GM18907 (cell line): ENCODE data around the gene NEK6.

ENCODE experiments used
- ATAC-seq: cut with Tn5 transposase; IDR thresholded peaks from one replicate; pipeline ENCODE4 v1.9.1; 2021; ENCODE audit warnings: mild to moderate bottlenecking, moderate library complexity; ENCODE audit not compliant: unreplicated experiment

Gene NEK6

GRCh38 chr9:124293718-124294506, 36.2 kb downstream of the NEK6 start:
- ATAC-seq, result no peak

- ATAC-seq, result no peak
Observed at GRCh38 chr9:124295159-124295794, 37.5 kb downstream of the NEK6 start.

DNA sequence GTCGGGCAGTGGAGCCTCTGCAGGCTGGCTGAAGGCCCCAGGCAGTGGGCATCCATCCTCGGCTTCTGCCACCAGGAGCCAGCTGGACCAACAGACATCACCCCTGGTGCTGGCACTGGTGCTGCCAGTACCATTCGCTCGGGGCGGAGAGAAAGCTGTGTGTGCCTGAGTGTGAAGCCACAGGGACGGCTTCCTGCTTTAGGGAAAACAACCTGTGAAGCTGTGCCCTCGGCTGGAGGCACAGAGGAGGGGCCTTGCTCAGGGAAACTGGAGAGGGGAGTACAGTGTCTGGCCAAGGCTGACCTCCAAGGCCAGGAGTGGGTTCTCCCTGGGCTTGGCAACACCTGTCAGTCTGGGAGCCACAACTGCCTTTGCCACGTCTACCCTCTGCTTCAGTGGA, 38.3 kb downstream of the NEK6 start:
- no peak for ATAC-seq

GRCh38 chr9:124296796-124297550, 39.2 kb downstream of the NEK6 start:
- ATAC-seq, result no peak

- no peak for ATAC-seq
Observed at GRCh38 chr9:124297551-124297901, 39.8 kb downstream of the NEK6 start.

DNA sequence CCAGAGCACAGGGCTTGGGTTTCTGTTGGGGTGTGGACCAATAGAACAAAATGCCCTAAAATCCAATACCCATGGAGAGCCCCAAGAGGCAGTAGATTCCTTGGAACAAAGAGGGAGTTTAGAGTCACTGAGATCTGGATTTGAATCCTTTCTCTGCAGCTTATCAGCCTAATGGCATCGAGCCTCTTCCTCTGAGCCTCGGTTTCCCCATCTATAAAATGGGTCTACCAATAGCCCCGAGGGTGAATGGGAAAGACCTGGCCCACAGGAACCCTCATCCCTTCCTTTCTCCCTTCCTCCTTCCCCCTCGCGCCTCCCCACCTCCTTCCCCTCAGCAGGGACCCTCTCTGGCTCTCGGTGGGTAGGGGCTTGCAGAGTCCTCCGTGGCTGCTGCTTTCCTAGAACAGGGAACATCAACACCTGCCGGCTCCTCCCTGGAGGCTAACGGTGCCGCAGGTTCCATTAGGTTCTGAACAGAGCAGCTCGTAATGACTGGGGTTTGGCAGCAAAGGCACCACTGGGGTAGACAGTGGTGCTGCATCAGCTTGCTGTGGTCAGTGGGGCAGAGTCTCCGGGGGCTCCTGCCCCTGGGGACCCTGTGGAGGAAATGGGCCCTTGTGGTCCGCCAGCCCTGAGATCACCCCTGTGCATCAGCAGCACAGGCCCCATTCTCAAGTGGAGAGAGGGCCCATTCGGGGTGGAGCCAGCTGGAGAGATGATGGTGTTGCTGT, 40.3 kb downstream of the NEK6 start:
- ATAC-seq, result no peak

DNA sequence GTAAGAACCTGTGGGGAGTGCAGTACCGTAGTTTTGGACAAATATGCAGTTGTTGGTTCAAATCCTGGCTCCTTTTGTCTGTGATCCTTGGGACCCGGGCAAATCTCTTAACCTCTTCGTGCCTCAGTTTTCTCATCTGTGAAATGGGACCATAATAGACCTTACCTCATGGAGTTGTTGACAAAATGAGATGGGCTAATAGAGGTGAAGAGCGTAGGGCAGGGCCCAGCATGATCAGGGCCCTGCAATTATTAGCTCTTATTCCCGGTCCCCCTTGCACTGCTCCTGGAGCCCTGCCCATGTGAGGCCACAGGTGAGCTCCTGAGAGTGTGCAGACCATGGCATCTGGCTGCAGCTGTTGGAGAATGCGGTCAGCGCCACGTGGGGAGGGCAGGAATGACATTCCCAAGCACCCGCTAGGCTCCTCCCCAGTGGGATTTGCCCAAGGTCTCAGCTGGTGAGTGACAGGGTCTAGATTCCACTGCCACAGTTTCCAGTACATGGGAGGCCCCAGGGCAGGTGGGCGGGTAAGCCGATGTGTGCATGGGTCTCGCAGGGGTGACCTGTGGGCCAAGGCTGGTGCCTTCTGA, 41.0 kb downstream of the NEK6 start:
- ATAC-seq, result no peak

DNA sequence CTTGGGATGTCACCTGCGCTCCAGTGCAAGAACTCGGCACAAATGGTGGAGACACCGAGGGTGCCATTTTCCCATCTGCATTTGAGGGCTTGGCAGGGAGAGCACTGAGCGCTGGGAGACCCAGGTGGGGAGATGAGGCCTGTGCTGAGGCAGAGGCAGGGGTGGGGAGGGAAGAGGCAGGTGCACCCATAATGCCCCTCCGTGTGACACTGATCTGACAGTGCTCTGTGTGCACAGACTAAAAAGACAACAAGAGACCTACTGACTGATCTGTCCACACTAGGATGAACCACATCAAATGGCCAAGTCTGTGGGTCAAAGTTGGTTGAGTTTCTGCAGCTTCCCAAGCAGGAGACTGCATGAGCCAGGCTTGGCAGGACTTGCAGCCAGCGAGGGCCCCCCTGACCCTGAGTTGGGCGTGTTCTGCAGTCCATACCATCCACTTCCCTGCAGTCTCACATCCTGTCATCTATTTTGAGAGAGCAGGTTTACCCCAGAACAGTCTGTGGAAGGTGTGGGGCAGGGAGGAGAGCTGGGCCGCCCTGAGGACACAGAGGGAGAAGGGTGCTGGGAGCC, 41.9 kb downstream of the NEK6 start:
- no peak for ATAC-seq

- no peak for ATAC-seq
Observed at GRCh38 chr9:124300312-124300711, 42.6 kb downstream of the NEK6 start.

- no peak for ATAC-seq
Observed at GRCh38 chr9:124302921-124303320, 45.2 kb downstream of the NEK6 start.

- ATAC-seq, result no peak
Observed at GRCh38 chr9:124303762-124304161, 46.0 kb downstream of the NEK6 start.

- ATAC-seq, result no peak
Observed at GRCh38 chr9:124304285-124304684, 46.5 kb downstream of the NEK6 start.

DNA sequence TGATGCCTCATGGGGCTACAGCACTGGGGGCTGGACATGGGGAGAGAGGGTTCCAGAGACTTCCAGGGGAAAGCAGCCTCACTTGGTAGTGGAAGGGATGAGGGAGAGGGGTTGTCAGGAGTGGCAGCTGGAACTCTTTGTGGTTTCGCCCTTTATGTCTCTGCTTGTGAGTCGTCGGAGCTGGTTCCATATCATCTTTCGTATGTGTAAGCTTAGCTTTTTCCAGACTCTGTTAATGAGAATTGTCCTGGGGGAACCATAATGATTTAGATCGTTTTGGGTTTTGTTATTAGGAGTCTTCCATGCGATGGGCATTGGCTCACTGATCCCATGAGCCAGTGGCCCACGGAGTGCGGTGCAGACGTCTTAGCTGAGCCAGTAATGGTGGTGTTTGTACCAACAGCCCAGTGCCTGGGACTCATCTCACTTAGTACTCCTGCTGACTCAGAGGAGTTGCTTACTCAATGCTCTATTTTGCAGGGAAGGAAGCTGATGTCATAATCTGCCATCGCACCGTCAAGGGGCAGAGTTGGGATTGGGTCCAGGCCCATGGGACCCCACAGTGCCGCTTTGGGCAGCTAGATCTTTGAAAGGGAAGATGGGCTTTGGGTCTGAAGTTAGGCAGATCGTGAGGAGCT, 48.5 kb downstream of the NEK6 start:
- ATAC-seq, result no peak

DNA sequence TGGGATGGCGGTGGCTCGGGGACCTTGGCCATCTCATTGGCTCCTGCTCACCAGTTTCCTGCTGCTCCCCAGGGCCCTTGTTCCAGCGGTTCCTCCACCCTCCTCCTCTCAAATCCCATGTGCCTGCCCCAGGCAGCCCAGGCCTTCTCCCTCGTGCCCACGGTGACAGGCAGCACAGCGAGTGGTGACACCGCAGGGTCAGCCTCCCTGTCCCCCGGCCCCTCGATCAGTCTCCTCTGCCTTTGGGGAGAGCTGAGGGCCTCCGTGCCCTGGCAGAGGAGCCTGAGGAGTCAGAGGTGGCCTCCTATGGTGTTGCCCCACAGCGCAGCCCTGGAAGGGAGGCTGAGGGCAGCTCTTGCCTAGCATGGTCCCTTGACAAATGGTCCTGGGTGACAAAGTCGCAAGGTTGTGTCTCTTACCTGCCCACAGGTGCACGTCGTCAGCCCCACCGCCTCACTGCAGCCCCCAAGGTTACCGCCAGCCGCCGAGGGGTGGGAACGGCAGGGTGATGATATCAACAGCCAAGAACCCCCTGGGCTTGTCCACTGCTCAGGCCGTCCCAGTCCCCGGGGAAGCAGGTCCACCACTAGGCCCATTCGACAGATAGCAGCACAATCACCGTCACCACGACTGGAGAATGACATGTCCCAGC, 49.8 kb downstream of the NEK6 start:
- ATAC-seq, result no peak

DNA sequence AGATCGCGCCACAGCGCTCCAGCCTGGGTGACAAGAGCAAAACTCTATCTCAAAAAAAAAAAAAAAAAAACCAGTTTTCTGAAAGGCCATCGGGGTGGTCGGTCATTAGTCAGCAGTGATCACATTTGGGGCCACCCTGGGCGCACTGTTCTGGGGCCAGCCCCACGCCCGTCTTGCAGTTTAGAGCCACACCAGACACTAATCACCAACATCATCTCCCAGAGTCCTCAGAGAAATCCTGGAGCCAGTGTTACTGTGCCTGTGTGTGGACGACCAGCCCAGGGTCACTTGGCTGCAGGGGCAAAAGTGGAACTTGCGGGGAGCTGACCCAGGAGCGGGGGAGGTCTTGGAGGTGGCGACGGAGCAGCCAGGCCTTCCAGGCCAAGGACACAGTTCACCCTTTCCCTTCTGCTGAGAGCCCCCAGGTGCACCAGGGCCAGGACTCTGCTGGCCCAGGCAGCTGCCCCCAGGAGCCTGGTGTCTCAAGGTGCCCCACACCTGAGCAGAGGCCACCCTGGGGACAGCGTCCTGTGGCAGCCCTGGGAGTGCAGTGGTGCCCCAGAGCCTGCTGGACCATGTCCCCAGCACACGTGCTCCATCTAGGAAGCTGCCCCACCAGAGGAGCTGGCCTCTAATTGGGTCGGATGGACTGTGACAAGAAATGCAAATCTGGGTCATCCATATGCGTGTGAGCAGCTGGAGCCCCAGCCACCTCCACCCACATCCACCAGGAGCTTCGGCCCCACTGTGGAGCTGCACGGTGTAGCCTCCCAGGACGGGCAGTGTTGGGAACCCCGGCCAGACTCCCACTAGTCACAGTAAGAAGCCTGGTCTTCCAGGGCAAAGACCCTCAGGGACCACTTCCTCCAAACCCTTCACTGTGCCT, 51.1 kb downstream of the NEK6 start:
- ATAC-seq, result no peak

DNA sequence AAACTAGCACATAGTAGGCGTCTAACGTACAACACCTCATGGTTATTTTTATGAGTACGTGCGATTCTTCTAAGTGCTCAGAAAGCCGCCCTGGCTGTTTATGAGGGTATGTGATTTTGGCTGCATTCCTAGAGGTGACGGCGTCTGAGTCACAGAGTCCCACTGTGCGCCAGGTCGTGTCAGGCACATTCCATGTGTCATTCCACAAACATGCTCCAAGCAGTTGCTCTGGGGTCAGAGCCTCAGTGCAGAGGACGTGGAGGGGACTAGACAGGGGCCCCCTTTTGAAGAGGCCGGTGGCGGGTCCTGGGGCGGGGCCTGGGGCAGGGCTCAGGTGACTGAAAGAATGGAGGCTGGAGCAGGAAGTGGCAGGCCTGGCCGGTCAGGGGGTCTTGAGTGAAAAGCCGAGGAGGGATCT, 51.9 kb downstream of the NEK6 start:
- ATAC-seq, result no peak

GRCh38 chr9:124311283-124311682, 53.5 kb downstream of the NEK6 start:
- no peak for ATAC-seq
